ENCODE measurements around the gene BRMS1L. TPM values are rescaled to one million over a fixed set of nuclear protein-coding genes. Genes with fewer than 3 reads are reported as not detected.
"Not testable (repeated sequence)": the region's sequence is repeated elsewhere in the genome, so short reads cannot be mapped to it uniquely, and the experiment has no call there.

Gene BRMS1L
- total RNA-seq, 1 experiment from 2014 or later = 1.2 TPM

DNA sequence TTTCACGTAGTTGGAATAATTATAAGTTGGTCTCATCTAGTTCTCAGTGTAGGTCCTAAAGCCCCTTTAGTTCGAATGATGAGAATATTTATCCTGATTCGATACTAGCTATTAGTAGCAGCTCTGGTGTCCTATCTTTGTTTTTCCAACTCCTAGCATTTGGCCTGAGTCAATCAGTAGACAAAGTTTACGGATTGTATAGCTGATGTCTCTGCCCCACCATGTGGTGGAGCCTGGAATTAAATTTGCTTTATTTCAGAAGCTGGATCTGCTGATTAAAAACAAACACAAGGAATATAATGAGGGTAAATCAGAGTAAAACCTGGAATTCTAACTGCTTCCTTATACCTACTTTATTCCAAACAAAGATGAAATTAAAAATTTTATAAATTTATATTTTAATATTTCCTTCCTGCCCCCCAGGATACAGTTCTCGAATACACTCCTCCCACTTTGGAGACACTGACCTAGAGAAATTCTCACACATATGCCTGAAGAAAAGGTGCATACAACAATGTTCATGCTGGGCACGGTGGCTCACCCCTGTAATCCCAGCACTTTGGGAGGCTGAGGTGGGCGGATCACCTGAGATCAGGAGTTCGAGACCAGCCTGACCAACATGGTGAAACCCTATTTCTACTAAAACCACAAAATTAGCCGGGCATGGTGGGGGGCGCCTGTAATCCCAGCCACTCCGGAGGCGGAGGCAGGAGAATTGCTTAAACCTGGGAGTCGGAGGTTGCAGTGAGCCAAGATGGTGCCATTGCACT, 7.6 kb upstream of the BRMS1L start:
- peak; percentile 19 for DNase-seq (ENCODE audit: low read depth)
- in situ Hi-C loops (cut with HindIII; ENCODE audit: low pct_unique_long_range_greater_than_20kb, low sequenced_read_pairs) = no loop called here

DNA sequence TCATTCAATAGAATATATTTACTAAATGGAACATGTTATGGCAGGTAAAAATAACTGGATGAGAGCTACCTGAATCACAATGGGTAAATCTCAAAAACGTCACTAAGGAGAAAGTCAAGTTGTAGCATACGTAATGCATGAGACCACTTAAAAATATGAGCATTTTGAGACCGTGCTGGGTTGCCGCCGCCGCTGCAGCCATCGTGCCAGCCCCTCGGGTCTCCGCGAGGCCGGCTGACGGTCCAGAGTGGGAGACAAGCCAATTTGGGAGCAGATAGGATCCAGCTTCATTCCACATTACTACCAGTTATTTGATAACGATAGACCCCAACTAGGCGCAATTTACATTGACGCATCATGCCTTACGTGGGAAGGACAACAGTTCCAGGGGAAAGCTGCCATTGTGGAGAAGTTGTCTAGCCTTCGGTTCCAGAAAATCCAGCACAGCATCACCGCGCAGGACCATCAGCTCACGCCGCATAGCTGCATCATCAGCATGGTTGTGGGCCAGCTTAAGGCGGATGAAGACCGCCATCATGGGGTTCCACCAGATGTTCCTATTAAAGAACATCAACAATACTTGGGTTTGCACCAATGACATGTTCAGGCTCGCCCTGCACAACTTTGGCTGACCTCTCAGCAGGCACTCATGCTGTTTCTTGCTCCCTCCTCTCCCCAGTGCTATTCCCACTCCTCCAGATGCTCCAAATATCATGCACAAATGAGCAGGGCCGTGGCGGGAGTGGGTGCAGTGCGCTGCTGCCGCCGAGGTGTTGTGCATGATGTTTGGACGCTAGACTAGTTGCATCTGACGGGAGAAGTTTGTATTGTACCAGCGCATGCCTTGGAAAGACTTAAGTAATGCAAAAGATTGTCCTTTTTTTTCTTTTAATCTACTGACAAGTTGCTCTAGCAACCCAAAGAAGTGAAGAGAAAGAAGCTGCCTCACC, 6.3 kb upstream of the BRMS1L start:
- in situ Hi-C loops (cut with HindIII; ENCODE audit: low pct_unique_long_range_greater_than_20kb, low sequenced_read_pairs) = no loop called here
- no peak for DNase-seq (ENCODE audit: low read depth)

DNA sequence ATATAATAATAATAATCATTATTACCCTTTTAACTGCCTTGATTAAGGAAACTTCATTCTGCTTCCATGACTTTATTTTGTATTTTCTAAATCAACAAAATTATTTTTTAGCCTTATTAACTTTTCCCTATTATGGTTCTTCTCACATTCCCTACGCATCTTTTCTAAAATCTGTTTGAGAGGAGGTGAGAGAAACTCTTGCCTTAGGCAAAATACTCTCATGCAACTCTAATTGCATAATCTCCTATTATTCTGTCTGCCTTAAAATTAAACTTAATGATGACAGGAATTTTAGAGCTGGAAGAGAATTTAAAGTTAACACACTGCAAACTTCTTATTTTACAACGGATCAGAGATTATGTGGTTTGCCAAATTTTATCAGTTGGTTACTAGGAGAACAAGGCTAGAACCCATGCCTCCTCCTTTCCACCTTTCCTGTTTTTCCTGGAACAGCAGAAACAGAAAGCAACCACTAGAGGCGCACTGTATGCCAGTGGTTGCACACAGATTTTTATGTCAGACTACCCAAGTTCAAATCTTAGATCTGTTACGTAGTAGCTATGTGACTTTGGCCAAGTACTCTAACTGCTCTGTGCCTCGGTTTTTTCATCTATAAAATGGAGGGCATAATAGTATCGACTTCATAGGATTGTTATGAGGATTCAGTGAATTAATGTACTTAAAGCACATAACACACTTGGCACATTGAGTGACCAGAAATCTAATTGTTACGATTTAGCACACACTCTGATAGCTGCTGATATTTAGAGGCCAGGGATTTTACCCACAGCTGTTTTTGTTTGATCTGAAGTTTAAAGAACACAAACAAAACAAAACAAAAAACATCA, 4.3 kb upstream of the BRMS1L start:
- in situ Hi-C loops (cut with HindIII; ENCODE audit: low pct_unique_long_range_greater_than_20kb, low sequenced_read_pairs) = no loop called here
- peak; percentile 17 for DNase-seq (ENCODE audit: low read depth)

DNA sequence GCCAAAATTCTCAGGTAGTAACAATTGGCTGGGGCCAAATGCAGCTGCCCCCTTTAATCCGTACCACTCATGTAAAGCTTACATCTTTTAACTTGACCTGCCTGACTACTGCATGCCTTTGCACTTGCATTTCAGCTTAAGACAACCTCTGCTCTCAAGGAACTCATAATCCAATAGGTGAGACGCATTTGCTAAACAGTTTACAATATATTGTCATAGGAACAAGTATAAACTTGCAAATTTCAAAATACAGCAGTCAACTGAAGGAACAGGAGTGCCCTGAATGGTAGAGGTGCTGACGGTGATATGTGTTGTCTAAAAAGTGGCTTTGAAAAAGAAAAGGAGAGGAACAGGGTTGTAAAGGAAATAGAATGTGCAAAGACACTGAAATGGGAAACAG, 3.6 kb upstream of the BRMS1L start:
- no peak for DNase-seq (ENCODE audit: low read depth)
- in situ Hi-C loops (cut with HindIII; ENCODE audit: low pct_unique_long_range_greater_than_20kb, low sequenced_read_pairs) = no loop called here

DNA sequence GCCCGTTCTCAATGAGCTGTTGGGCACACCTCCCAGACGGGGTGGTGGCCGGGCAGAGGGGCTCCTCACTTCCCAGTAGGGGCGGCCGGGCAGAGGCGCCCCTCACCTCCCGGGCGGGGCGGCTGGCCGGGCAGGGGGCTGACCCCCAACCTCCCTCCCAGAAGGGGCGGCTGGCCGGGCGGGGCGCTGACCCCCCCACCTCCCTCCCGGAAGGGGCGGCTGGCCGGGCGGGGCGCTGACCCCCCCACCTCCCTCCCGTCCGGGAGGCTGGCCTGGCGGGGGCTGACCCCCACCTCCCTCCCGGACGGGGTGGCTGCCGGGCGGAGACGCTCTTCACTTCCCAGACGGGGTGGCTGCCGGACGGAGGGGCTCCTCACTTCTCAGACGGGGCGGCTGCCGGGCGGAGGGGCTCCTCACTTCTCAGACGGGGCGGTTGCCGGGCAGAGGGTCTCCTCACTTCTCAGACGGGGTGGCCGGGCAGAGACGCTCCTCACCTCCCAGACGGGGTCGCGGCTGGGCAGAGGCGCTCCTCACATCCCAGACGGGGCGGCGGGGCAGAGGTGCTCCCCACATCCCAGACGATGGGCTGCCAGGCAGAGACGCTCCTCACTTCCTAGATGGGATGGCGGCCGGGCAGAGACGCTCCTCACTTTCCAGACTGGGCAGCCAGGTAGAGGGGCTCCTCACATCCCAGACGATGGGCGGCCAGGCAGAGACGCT, 1.5 kb upstream of the BRMS1L start:
- in situ Hi-C loops (cut with HindIII; ENCODE audit: low pct_unique_long_range_greater_than_20kb, low sequenced_read_pairs) = not testable (repeated sequence)

DNA sequence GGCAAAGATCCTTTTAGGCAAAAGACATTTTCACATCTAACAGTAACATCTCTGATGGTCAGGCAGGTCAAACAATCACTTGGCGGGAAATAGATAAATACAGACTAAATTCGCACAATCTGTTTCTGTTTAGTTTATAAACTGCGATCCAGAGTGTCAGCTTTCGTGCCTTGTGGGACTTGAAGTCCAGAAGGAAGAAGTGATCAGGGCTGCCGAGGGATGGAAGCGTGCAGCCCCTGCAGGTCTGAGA, 245 bp upstream of the BRMS1L start:
- no peak for DNase-seq (ENCODE audit: low read depth)
- in situ Hi-C loops (cut with HindIII; ENCODE audit: low pct_unique_long_range_greater_than_20kb, low sequenced_read_pairs) = no loop called here

More for the DNA sequence above, 1.5 kb upstream of the BRMS1L start:
- not testable (repeated sequence) for DNase-seq (ENCODE audit: low read depth)

DNA sequence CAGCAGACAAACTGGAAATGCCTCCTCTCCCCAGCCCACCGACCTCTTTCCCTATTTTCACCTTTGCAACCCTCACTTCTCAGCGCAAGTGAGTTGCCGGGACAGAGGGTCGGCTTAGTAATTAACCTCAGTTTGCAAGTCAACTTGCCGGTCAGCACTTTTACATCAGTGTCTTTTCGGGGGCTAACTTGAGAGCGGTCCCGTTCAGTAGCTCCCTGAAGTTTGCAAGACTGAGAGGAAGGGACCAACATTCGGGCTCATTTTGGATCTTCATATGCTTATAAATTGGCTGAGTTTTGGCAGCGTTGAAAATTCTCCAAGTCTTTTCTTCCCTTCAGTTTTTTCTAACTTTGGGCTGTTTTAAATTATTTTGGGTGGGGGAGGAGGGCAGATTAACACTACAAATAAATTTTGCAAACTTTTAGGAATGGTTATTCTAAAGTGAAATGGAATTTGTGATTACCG, 846 bp downstream of the BRMS1L start:
- in situ Hi-C loops (cut with HindIII; ENCODE audit: low pct_unique_long_range_greater_than_20kb, low sequenced_read_pairs) = no loop called here
- no peak for DNase-seq (ENCODE audit: low read depth)

DNA sequence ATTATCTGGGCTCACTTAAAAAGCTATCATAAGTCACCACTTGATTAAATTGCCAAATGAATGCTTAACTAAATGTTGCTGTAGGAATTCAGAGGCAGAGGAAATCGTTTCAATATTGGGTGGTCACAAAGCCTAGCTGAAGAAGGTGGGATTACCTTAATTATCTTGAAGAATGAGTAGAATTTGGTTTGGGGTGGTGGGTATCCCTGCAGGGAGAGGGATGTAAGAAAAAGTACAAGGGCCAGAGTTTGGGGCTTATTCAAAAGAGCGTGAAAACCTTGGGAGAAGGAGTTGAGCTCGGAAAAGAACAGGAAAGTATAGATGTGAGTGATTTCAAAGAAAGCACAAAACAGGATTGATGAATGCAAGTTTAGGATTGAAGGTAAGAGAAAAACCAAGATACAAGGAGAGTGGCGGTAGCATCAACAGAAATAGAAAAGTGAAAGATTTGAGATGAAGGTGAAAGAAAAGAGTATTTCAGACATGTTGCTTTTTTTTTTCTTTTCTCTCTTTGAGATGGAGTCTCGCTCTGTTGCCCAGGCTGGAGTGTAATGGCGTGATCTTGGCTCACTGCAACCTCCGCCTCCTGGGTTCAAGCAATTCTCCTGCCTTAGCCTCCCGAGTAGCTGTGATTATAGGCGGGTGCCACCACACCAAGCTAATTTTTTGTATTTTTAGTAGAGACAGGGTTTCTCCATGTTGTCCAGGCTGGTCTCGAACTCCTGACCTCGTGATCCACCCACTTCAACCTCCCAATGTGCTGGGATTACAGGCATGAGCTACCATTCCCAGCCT, 1.7 kb downstream of the BRMS1L start:
- no peak for DNase-seq (ENCODE audit: low read depth)
- in situ Hi-C loops (cut with HindIII; ENCODE audit: low pct_unique_long_range_greater_than_20kb, low sequenced_read_pairs) = no loop called here

DNA sequence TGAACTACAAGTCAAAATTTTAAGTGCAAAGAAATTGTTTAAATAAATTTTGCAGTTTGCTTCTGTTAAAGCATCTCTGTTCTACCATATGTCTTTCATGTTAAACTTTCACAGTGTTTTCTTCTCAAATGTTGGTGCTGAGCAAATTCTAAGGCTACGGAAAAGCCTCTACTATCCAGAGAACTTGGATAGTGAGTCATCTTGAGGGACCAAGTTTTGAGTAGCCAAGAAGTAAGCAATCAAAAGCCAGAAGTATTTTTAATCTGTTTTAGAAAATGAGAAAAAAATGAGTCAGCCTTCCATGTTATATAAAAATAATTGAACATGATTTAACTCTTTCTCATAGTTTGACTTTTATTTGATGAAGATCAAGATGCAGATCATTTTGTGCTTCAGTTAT, 3.3 kb downstream of the BRMS1L start:
- in situ Hi-C loops (cut with HindIII; ENCODE audit: low pct_unique_long_range_greater_than_20kb, low sequenced_read_pairs) = no loop called here
- no peak for DNase-seq (ENCODE audit: low read depth)

DNA sequence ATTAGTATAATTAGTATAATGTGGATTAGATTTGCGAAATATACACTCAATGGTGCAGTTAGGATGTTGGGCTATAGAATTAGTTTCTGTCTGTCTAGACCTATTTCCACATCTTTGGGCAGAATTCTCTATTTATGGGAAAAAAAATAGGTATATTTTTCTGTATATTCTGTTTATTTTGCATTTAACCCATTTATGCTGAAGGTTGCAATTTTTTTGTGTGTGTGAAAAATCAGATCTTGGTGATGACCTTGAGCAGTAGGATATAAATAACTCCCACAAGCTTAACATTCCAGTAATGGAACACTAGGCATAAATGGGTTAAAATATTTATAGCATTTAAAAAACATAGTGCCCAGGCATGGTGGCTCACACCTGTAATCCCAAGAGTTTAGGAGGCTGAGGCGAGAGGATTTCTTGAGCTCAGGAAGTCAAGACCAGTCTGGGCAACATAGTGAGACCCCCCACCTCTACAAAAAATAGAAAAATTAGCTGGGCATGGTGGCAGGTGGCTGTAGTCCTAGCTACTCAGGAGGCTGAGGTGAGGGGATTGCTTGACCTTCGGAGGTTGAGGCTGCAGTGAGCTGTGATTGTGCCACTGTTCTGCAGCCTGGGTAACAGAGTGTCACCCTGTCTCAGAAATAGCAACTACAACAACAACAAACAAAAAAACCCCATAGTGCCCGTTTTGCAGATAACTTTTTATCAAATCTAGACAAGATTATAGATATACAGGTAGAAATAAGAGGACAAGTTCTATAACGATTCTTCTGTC, 9.3 kb downstream of the BRMS1L start:
- DNase-seq (ENCODE audit: low read depth) = no peak
- in situ Hi-C loops (cut with HindIII; ENCODE audit: low pct_unique_long_range_greater_than_20kb, low sequenced_read_pairs) = no loop called here

DNA sequence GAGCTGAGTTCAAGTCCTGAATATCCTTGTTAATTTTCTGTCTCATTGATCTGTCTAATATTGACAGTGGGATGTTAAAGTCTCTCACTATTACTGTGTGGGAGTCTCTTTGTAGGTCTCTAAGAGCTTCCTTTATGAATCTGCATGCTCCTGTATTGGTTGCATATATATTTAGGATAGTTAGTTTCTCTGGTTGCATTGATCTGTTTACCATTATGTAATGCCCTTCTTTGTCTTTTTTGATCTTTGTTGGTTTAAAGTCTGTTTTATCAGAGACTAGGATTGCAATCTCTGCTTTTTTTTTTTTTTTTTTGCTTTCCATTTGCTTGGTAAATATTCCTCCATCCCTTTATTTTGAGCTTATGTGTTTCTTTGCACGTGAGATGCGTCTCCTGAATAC, 15.6 kb downstream of the BRMS1L start:
- DNase-seq (ENCODE audit: low read depth); in situ Hi-C loops (cut with HindIII; ENCODE audit: low pct_unique_long_range_greater_than_20kb, low sequenced_read_pairs): not testable (repeated sequence)

DNA sequence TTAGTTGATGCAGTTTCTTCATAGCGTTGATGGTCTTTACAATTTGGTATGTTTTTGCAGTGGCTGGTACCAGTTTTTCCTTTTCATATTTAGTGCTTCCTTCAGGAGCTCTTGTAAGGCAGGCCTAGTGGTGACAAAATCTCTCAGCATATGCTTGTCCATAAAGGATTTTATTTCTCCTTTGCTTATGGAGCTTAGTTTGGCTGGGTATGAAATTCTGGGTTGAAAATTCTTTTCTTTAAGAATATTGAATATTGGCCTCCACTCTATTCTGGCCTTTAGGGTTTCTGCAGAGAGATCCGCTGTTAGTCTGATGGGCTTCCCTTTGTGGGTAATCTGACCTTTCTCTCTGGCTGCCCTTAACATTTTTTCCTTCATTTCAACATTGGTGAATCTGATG, 16.1 kb downstream of the BRMS1L start:
- in situ Hi-C loops (cut with HindIII; ENCODE audit: low pct_unique_long_range_greater_than_20kb, low sequenced_read_pairs); DNase-seq (ENCODE audit: low read depth): not testable (repeated sequence)

DNA sequence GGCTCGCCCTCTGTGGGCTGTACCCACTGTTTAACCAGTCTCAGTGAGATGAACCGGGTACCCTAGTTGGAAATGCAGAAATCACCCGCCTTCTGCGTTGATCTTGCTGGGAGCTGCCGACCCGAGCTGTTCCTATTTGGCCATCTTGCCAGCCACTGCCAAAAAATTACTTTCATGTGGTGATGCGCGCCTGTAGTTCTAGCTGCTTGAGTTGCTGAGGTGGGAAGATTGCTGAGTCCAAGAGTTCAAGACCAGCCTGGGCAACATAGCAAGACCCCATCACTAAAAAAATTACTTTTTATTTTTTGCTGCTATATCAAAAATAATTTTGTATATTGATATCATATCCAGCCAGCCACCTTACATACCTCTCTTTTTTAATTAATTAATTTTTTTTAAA, 18.4 kb downstream of the BRMS1L start:
- in situ Hi-C loops (cut with HindIII; ENCODE audit: low pct_unique_long_range_greater_than_20kb, low sequenced_read_pairs) = no loop called here
- no peak for DNase-seq (ENCODE audit: low read depth)

DNA sequence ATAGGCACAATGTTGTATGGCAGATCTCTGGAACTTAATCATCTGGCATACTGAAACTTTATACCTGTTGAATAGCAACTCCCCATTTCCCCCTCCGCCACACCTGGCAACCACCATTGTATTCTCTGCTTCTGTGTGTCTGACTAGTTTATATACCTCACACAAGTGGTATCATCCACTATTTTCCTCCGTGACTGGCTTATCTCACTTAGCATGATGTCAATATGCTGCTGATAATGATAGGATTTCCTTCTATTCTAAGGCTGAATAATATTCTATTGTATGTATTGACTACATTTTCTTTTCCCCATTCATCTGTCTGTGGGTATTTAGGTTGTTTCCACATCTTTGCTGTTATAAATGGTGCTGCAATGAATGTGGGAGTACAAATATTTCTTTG, 21.5 kb downstream of the BRMS1L start:
- in situ Hi-C loops (cut with HindIII; ENCODE audit: low pct_unique_long_range_greater_than_20kb, low sequenced_read_pairs) = no loop called here
- no peak for DNase-seq (ENCODE audit: low read depth)

DNA sequence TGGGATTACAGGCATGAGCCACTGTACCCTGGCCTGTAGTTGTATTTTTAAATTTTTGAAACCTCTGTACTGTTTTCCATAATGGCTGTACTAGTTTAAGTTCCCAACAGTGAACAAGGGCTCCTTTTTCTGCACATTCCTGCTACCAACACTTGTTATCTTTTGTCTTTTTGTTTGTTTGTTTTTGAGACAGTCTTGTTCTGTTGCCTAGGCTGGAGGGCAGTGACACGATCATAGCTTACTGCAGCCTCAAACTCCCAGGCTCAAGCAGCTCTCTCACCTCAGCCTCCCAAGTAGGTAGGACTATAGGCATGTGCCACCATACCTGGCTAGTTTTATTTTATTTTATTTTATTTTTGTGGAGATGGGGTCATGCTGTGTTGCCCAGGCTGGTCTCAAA, 23.0 kb downstream of the BRMS1L start:
- DNase-seq (ENCODE audit: low read depth) = no peak
- in situ Hi-C loops (cut with HindIII; ENCODE audit: low pct_unique_long_range_greater_than_20kb, low sequenced_read_pairs) = no loop called here

DNA sequence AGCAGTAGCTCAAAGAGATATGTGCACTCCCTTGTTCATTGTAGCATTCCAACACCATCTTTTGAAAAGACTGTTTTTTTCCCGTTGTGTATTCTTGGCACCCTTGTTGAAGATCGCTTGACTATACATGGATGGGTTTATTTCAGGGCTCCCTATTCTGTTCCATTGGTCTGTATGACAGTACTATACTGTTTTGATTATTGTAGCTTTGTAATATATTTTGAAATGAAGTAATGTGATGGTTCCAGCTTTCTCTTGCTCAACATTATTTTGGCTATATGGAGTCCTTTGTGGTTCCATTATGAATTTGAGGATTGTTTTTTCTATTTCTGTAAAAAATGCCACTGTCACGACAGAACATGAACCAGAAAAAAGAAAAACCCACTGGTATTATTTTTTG, 25.7 kb downstream of the BRMS1L start:
- in situ Hi-C loops (cut with HindIII; ENCODE audit: low pct_unique_long_range_greater_than_20kb, low sequenced_read_pairs) = no loop called here

DNA sequence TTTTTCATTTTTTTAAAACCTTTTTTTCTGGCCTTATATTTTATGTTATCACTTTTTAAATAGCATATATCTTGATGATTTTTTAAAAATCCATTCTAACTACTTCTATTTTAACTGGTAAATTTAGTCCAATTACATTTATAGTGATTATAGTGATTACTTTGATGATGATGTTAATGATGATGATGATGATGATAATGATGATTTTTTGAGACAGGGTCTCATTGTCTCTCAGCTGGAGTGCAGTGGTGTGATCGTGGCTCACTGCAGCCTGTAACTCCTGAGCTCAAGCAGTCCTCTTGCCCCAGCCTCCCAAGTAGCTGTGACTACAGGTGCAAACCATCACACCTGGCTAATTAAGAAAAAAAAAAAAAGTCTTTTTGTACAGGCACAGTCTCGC, 27.1 kb downstream of the BRMS1L start:
- in situ Hi-C loops (cut with HindIII; ENCODE audit: low pct_unique_long_range_greater_than_20kb, low sequenced_read_pairs) = no loop called here
- DNase-seq (ENCODE audit: low read depth) = no peak

More for the DNA sequence above, 25.7 kb downstream of the BRMS1L start:
- no peak for DNase-seq (ENCODE audit: low read depth)

Data from Caki2 (cell line).